CD4-positive, alpha-beta T cell treated with Interleukin-10 for 1 hour (primary cell): ENCODE measurements around the gene SYCP3.

Source experiments
- DNase-seq: peaks from one replicate; pipeline ENCODE4 v3.0.0-alpha.2; 2020

Gene SYCP3

GRCh38 chr12:101738920-101739665 is at the start of gene SYCP3:
SYCP3 (minus strand) TSS chr12:101739462; CDS start chr12:101737935, 1,527 bp downstream.
- no peak for DNase-seq

GRCh38 chr12:101785671-101786070 is 46.4 kb upstream of the SYCP3 start:
- DNase-seq: no peak

GRCh38 chr12:101784376-101784775 is 45.1 kb upstream of the SYCP3 start:
- no peak for DNase-seq

- no peak for DNase-seq
Observed at GRCh38 chr12:101783838-101784237, 44.6 kb upstream of the SYCP3 start.

GRCh38 chr12:101783150-101783549 is 43.9 kb upstream of the SYCP3 start:
- no peak for DNase-seq

GRCh38 chr12:101782273-101782731 is 43.0 kb upstream of the SYCP3 start:
- DNase-seq: no peak

- no peak for DNase-seq
Observed at GRCh38 chr12:101781834-101782233, 42.6 kb upstream of the SYCP3 start.

- no peak for DNase-seq
Observed at GRCh38 chr12:101780599-101780998, 41.3 kb upstream of the SYCP3 start.

- DNase-seq: no peak
Observed at GRCh38 chr12:101779626-101780025, 40.4 kb upstream of the SYCP3 start.

- no peak for DNase-seq
Observed at GRCh38 chr12:101779200-101779599, 39.9 kb upstream of the SYCP3 start.

GRCh38 chr12:101777978-101778377 is 38.7 kb upstream of the SYCP3 start:
- no peak for DNase-seq

GRCh38 chr12:101777485-101777884 is 38.2 kb upstream of the SYCP3 start:
- no peak for DNase-seq

- DNase-seq: no peak
Observed at GRCh38 chr12:101775816-101776215, 36.6 kb upstream of the SYCP3 start.

- peak; percentile 80 for DNase-seq
Observed at GRCh38 chr12:101773650-101774162, 34.4 kb upstream of the SYCP3 start.

GRCh38 chr12:101772012-101772775 is 32.9 kb upstream of the SYCP3 start:
- DNase-seq: no peak

GRCh38 chr12:101769865-101770264 is 30.6 kb upstream of the SYCP3 start:
- no peak for DNase-seq

GRCh38 chr12:101768781-101769180 is 29.5 kb upstream of the SYCP3 start:
- no peak for DNase-seq

GRCh38 chr12:101767537-101767936 is 28.3 kb upstream of the SYCP3 start:
- no peak for DNase-seq

GRCh38 chr12:101764051-101764792 is 25.0 kb upstream of the SYCP3 start:
- no peak for DNase-seq

GRCh38 chr12:101763246-101763931 is 24.1 kb upstream of the SYCP3 start:
- DNase-seq: no peak

GRCh38 chr12:101761781-101762180 is 22.5 kb upstream of the SYCP3 start:
- no peak for DNase-seq

- DNase-seq: no peak
Observed at GRCh38 chr12:101761350-101761749, 22.1 kb upstream of the SYCP3 start.
